ENCODE measurements around the gene ARAP2.

Gene ARAP2

DNA sequence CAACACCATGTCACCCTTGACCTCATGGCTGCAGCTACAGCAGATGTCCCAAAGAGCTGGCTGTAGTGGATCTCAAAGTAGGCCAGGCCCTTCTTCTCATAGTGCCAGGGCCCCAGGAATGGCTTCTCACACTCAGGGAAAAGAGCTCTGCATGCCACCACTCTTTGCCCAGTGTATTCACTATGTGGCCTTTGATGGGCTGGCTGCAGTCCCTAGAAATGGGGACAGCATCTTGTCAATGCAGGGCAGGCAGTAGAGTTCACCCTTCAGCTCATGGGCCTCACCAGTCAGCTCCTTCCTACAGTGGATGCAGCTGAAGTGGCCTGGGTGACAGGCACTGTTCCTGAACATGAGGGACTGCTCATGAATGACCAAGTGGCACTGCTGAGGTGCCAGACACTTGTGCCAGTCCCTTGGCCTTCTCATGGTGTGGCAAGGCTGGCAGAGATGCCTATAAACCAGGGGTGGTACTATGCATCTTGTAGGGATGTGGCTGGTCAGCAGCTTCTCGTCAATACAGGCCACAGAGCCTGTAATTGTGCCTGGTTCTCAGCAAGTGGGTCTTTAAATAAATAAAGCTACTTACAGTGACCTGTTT is 178.9 kb downstream of the ARAP2 start:
- no peak for TF ChIP-seq TAF1 (IDR thresholded peaks at IDR 0.05; ENCODE audit: borderline replicate concordance, insufficient read depth, low read length)
- TF ChIP-seq, protein P1, sequence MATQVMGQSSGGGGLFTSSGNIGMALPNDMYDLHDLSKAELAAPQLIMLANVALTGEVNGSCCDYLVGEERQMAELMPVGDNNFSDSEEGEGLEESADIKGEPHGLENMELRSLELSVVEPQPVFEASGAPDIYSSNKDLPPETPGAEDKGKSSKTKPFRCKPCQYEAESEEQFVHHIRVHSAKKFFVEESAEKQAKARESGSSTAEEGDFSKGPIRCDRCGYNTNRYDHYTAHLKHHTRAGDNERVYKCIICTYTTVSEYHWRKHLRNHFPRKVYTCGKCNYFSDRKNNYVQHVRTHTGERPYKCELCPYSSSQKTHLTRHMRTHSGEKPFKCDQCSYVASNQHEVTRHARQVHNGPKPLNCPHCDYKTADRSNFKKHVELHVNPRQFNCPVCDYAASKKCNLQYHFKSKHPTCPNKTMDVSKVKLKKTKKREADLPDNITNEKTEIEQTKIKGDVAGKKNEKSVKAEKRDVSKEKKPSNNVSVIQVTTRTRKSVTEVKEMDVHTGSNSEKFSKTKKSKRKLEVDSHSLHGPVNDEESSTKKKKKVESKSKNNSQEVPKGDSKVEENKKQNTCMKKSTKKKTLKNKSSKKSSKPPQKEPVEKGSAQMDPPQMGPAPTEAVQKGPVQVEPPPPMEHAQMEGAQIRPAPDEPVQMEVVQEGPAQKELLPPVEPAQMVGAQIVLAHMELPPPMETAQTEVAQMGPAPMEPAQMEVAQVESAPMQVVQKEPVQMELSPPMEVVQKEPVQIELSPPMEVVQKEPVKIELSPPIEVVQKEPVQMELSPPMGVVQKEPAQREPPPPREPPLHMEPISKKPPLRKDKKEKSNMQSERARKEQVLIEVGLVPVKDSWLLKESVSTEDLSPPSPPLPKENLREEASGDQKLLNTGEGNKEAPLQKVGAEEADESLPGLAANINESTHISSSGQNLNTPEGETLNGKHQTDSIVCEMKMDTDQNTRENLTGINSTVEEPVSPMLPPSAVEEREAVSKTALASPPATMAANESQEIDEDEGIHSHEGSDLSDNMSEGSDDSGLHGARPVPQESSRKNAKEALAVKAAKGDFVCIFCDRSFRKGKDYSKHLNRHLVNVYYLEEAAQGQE (IDR thresholded peaks at IDR 0.05; ENCODE audit: insufficient read depth in 1 of 2, low read depth in 2 of 2, low read length in 2 of 2): no peak
- TF ChIP-seq SIN3A (IDR thresholded peaks at IDR 0.05; ENCODE audit: borderline replicate concordance, insufficient read depth, low read length): no peak
- TF ChIP-seq POLR2AphosphoS5 (IDR thresholded peaks at IDR 0.05; ENCODE audit: low read depth, low read length): no peak
- no peak for TF ChIP-seq FOXP2 (optimal IDR thresholded peaks at IDR 0.05; ENCODE audit: borderline replicate concordance, extremely low read depth, extremely low read length, insufficient read depth)

DNA sequence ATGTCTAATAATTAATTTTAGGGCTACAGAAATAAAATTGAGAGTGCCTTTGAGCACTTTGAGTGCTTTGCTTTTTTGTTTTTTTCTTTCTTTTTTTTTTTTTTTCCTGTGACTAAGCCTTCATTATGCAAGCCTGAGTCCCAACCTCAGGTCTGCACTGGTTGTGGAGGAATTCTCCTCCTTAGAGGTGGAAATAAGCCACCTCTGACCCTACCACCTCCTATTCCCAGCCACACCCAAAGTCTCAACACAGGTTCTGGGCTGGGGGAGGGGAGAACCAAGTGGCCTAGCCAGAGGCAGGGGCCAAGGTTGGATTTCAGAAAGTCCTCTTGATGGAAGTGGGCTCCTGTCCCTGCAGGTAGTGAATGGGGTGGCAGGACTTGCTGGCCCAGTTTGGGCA is 180.2 kb downstream of the ARAP2 start:
- TF ChIP-seq FOXP2 (optimal IDR thresholded peaks at IDR 0.05; ENCODE audit: borderline replicate concordance, extremely low read depth, extremely low read length, insufficient read depth) (no peak), POLR2AphosphoS5 (IDR thresholded peaks at IDR 0.05; ENCODE audit: low read depth, low read length) (no peak), SIN3A (IDR thresholded peaks at IDR 0.05; ENCODE audit: borderline replicate concordance, insufficient read depth, low read length) (no peak), TAF1 (IDR thresholded peaks at IDR 0.05; ENCODE audit: borderline replicate concordance, insufficient read depth, low read length) (no peak)
- TF ChIP-seq, protein P1 (IDR thresholded peaks at IDR 0.05; ENCODE audit: insufficient read depth in 1 of 2, low read depth in 2 of 2, low read length in 2 of 2): no peak

DNA sequence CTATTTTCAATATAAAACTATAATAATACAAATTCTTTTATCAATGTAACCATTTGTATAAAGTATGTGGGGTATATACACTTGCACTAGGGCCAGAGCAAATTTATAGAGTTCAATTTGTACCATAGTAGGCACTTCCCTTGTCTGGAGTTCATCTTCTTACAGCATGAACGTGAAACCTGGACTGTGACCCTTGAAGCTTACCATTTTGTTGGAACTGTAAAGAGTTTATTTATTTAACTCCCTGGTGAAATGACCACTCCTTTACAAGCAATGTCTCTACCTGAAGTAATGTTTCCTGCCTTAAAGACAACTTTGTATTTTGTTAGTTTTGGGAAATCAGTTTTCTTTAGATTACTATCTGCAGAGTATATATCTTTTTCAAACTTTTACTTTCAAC is 188.2 kb downstream of the ARAP2 start:
- TF ChIP-seq SIN3A (IDR thresholded peaks at IDR 0.05; ENCODE audit: borderline replicate concordance, insufficient read depth, low read length): no peak
- no peak for TF ChIP-seq FOXP2 (optimal IDR thresholded peaks at IDR 0.05; ENCODE audit: borderline replicate concordance, extremely low read depth, extremely low read length, insufficient read depth)
- TF ChIP-seq, protein P1 (IDR thresholded peaks at IDR 0.05; ENCODE audit: insufficient read depth in 1 of 2, low read depth in 2 of 2, low read length in 2 of 2): no peak
- TF ChIP-seq POLR2AphosphoS5 (IDR thresholded peaks at IDR 0.05; ENCODE audit: low read depth, low read length): no peak
- TF ChIP-seq TAF1 (IDR thresholded peaks at IDR 0.05; ENCODE audit: borderline replicate concordance, insufficient read depth, low read length): no peak

DNA sequence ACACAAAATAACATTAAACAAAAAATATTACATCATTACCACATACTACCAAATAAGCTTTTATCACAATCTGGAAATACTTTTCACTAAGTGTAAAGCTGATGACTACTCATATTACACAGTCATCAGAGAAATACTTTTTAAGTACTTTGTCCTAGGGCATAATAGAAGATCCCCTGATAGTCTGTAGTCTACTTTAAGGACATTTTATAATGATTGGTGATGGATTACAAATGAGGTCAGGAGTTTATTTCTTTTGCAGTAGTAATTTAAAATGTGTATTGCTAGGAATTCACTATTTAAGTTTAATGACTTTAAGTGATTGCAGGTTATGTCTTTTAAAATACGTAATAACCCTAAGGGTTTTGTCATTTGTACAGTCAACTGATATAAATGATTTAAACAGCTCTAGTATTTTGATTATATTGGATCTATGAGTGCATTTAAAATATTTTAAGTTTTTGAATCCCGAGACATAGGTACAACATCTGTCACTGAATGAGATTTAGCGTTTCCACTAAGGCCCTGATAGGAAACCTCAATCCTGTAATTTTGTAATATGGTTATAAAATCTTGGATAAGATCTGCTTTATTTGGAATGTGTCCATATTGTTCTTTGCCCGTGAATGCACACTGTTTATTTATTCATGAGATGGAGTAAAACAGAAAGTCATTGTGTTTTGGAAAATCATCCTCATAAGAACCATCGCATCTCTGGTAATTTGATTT is 189.5 kb downstream of the ARAP2 start:
- TF ChIP-seq FOXP2 (optimal IDR thresholded peaks at IDR 0.05; ENCODE audit: borderline replicate concordance, extremely low read depth, extremely low read length, insufficient read depth) (no peak), SIN3A (IDR thresholded peaks at IDR 0.05; ENCODE audit: borderline replicate concordance, insufficient read depth, low read length) (no peak), POLR2AphosphoS5 (IDR thresholded peaks at IDR 0.05; ENCODE audit: low read depth, low read length) (no peak), TAF1 (IDR thresholded peaks at IDR 0.05; ENCODE audit: borderline replicate concordance, insufficient read depth, low read length) (no peak)
- TF ChIP-seq, protein P1 (IDR thresholded peaks at IDR 0.05; ENCODE audit: insufficient read depth in 1 of 2, low read depth in 2 of 2, low read length in 2 of 2): no peak

Data from PFSK-1 (cell line).